Neural cell (in vitro differentiated cells): ENCODE data around the gene LSM8. TPM values are rescaled to one million over a fixed set of nuclear protein-coding genes. Genes with fewer than 3 reads are reported as not detected.

Source experiments
- H2AFZ ChIP-seq: fragments of 200-600, 300-800 bp; sonication (generic), shearing (Covaris generic); 2 replicates; pipeline ENCODE4 v1.6.0; 2014; ENCODE audit warnings: low read depth, mild to moderate bottlenecking, antibody characterized with exemption, low read length, moderate library complexity
- H3F3A ChIP-seq: fragments of 200-600 bp; shearing (Covaris generic); 2 replicates; pipeline ENCODE4 v1.6.1; 2016; ENCODE audit warnings: mild to moderate bottlenecking, moderate library complexity, mixed read lengths, antibody characterized with exemption, low read length; ENCODE audit not compliant: insufficient read depth, poor library complexity, severe bottlenecking
- H3K27ac ChIP-seq: fragments of 200-600, 300-800 bp; sonication (generic), shearing (Covaris generic); 2 replicates; pipeline ENCODE4 v1.5.1; 2014; ENCODE audit warnings: mild to moderate bottlenecking, low read length, moderate library complexity
- H3K27me3 ChIP-seq: fragments of 300-800, 200-600 bp; sonication (generic), shearing (Covaris generic); 2 replicates; pipeline ENCODE4 v1.6.0; 2014; ENCODE audit warnings: mild to moderate bottlenecking, low read depth, low read length, moderate library complexity; ENCODE audit not compliant: insufficient read depth
- H3K36me3 ChIP-seq: fragments of 300-800, 200-600 bp; sonication (generic), shearing (Covaris generic); 2 replicates; pipeline ENCODE4 v1.5.1; 2014; ENCODE audit warnings: mild to moderate bottlenecking, antibody characterized with exemption, low read length, moderate library complexity; ENCODE audit not compliant: insufficient read depth
- H3K4me2 ChIP-seq: fragments of 300-800, 200-600 bp; sonication (generic), shearing (Covaris generic); 2 replicates; pipeline ENCODE4 v1.6.0; 2014; ENCODE audit warnings: mild to moderate bottlenecking, low read length
- H3K4me3 ChIP-seq: fragments of 300-800, 200-600 bp; sonication (generic), shearing (Covaris generic); 2 replicates; pipeline ENCODE4 v1.5.1; 2014; ENCODE audit warnings: mild to moderate bottlenecking, low read length, moderate library complexity
- H3K79me2 ChIP-seq: fragments of 200-600 bp; shearing (Covaris generic); replicated peaks from 2 replicates; pipeline ENCODE4 v1.6.0; 2014; ENCODE audit warnings: mild to moderate bottlenecking, low read length, moderate library complexity; ENCODE audit not compliant: insufficient read depth
- H3K9ac ChIP-seq: fragments of 300-800, 200-600 bp; sonication (generic), shearing (Covaris generic); 2 replicates; pipeline ENCODE4 v1.6.1; 2016; ENCODE audit warnings: mild to moderate bottlenecking, low read length, mixed read lengths
- H3K9me2 ChIP-seq: fragments of 200-600 bp; shearing (Covaris generic); 2 replicates; pipeline ENCODE4 v1.6.1; 2016; ENCODE audit warnings: mild to moderate bottlenecking, low read length, mixed read lengths; ENCODE audit not compliant: insufficient read depth
- H3K9me3 ChIP-seq: fragments of 200-600, 300-800 bp; sonication (generic), shearing (Covaris generic); 2 replicates; pipeline ENCODE4 v1.6.1; 2016; ENCODE audit warnings: mild to moderate bottlenecking, mixed run types, low read length, moderate library complexity, mixed read lengths
- H4K20me1 ChIP-seq: fragments of 200-600 bp; shearing (Covaris generic); 2 replicates; pipeline ENCODE4 v1.6.1; 2016; ENCODE audit warnings: mild to moderate bottlenecking, mixed run types; ENCODE audit not compliant: insufficient read depth
- EP300 ChIP-seq: fragments of 450-650 bp; conservative IDR thresholded peaks from 2 replicates; pipeline ENCODE4 v1.6.1; 2014; ENCODE audit warnings: antibody characterized with exemption, mild to moderate bottlenecking, moderate library complexity; ENCODE audit not compliant: poor library complexity, severe bottlenecking
- EZH2 ChIP-seq: fragments of 200-600, 300-800 bp; shearing (Covaris generic), sonication (generic); IDR thresholded peaks from 2 replicates; pipeline ENCODE4 v1.6.1; 2014; ENCODE audit warnings: antibody characterized with exemption, low read length, borderline replicate concordance, mild to moderate bottlenecking; ENCODE audit not compliant: insufficient read depth, poor library complexity, severe bottlenecking
- MXI1 ChIP-seq: fragments of 450-650 bp; conservative IDR thresholded peaks from 2 replicates; pipeline ENCODE4 v1.6.1; 2014; ENCODE audit warnings: antibody characterized with exemption, mild to moderate bottlenecking; ENCODE audit not compliant: poor library complexity, severe bottlenecking
- POLR2AphosphoS5 ChIP-seq: IDR thresholded peaks from 2 replicates; pipeline ENCODE4 v1.6.1; 2012
- RAD21 ChIP-seq: fragments of 450-650 bp; conservative IDR thresholded peaks from 2 replicates; pipeline ENCODE4 v1.6.1; 2014; ENCODE audit warnings: antibody characterized with exemption, mild to moderate bottlenecking, moderate library complexity
- SMC3 ChIP-seq: fragments of 450-650 bp; conservative IDR thresholded peaks from 2 replicates; pipeline ENCODE4 v1.6.1; 2014; ENCODE audit warnings: antibody characterized with exemption, mild to moderate bottlenecking, moderate library complexity; ENCODE audit not compliant: poor library complexity
- TAF1 ChIP-seq: IDR thresholded peaks from 2 replicates; pipeline ENCODE4 v1.6.1; 2012; ENCODE audit warnings: low read depth
- polyA plus RNA-seq: library from polyadenylated mRNA; depleted of rRNA; stranded (reverse); fragments of >200 nt; gene quantifications from 2 replicates; pipeline ENCODE4 v1.2.3, GENCODE V29; 2014
- TF ChIP-seq, protein P1 (sequence below): IDR thresholded peaks from 2 replicates; pipeline ENCODE4 v1.6.1; 2012; ENCODE audit warnings: borderline replicate concordance
- TF ChIP-seq, protein P2 (sequence below): fragments of 450-650 bp; IDR thresholded peaks from 2 replicates; pipeline ENCODE4 v1.5.1; 2014; ENCODE audit warnings: antibody characterized with exemption, mild to moderate bottlenecking, moderate library complexity; ENCODE audit not compliant: poor library complexity, severe bottlenecking

Gene LSM8
- polyA plus RNA-seq, 1 donor from 2014 or later, result 157 TPM

DNA sequence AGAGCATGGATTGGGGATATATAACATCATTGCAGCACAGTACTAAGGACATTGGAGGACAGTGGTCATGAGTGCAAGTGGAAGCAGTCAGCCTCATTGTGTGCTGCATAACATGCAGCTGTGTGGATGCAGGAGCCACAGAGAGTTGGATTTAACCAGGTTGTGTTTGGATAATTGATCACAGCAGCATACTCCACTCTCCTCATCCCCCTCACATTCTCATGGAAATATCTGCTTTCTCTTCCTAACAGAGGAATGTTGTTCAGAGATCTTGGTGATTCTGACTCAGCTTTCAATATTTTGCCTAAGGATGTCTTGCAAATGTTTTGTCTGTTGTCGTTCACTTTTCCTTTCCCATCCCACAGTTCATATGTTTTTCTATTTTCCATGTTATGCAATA, 31.8 kb upstream of the LSM8 start:
- Histone ChIP-seq H3K27ac (no peak overlapping the region), H4K20me1 (no peaks in the 10 kb centered on the region), H3K4me2 (no peak overlapping the region), H3F3A (no peaks in the 10 kb centered on the region), H3K36me3 (no peaks in the 10 kb centered on the region), H3K9me3 (no peaks in the 10 kb centered on the region), H3K27me3 (no peaks in the 10 kb centered on the region), H3K79me2 (no peaks in the 10 kb centered on the region), H3K9ac (no peak overlapping the region), H3K9me2 (no peaks in the 10 kb centered on the region), H3K4me3 (no peak overlapping the region), H2AFZ (no peak overlapping the region)
- TF ChIP-seq, protein P1, sequence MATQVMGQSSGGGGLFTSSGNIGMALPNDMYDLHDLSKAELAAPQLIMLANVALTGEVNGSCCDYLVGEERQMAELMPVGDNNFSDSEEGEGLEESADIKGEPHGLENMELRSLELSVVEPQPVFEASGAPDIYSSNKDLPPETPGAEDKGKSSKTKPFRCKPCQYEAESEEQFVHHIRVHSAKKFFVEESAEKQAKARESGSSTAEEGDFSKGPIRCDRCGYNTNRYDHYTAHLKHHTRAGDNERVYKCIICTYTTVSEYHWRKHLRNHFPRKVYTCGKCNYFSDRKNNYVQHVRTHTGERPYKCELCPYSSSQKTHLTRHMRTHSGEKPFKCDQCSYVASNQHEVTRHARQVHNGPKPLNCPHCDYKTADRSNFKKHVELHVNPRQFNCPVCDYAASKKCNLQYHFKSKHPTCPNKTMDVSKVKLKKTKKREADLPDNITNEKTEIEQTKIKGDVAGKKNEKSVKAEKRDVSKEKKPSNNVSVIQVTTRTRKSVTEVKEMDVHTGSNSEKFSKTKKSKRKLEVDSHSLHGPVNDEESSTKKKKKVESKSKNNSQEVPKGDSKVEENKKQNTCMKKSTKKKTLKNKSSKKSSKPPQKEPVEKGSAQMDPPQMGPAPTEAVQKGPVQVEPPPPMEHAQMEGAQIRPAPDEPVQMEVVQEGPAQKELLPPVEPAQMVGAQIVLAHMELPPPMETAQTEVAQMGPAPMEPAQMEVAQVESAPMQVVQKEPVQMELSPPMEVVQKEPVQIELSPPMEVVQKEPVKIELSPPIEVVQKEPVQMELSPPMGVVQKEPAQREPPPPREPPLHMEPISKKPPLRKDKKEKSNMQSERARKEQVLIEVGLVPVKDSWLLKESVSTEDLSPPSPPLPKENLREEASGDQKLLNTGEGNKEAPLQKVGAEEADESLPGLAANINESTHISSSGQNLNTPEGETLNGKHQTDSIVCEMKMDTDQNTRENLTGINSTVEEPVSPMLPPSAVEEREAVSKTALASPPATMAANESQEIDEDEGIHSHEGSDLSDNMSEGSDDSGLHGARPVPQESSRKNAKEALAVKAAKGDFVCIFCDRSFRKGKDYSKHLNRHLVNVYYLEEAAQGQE, result no peak
- TF ChIP-seq EP300 (no peak), SMC3 (no peak), POLR2AphosphoS5 (no peak)

DNA sequence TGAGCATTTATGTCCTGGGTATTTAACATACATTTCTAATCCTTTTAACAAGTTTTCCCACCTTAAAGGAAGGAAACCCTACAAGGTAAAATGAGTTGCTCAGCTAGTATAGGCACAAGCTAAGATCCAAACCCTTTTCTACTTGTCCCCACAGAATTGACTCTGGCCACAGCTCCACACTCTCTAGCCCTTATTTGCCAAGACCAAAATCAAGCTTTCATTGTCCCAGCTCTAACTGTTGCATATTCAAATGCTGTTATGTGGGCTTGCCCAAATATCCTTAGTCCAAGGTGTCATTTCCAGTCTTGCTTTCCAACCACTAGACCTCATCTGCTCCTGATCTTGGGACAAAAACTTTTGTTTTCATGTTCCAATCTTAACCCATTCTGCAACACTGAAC, 31.3 kb upstream of the LSM8 start:
- TF ChIP-seq, protein P1, result no peak
- TF ChIP-seq TAF1, result no peak
- Histone ChIP-seq H2AFZ (no peak overlapping the region), H3K36me3 (no peaks in the 10 kb centered on the region), H3K27ac (no peak overlapping the region), H3K79me2 (no peaks in the 10 kb centered on the region), H3K27me3 (no peaks in the 10 kb centered on the region), H3K4me3 (no peak overlapping the region), H3K9ac (no peak overlapping the region), H3F3A (no peaks in the 10 kb centered on the region), H4K20me1 (no peaks in the 10 kb centered on the region), H3K9me2 (no peaks in the 10 kb centered on the region), H3K4me2 (no peak overlapping the region), H3K9me3 (no peaks in the 10 kb centered on the region)

DNA sequence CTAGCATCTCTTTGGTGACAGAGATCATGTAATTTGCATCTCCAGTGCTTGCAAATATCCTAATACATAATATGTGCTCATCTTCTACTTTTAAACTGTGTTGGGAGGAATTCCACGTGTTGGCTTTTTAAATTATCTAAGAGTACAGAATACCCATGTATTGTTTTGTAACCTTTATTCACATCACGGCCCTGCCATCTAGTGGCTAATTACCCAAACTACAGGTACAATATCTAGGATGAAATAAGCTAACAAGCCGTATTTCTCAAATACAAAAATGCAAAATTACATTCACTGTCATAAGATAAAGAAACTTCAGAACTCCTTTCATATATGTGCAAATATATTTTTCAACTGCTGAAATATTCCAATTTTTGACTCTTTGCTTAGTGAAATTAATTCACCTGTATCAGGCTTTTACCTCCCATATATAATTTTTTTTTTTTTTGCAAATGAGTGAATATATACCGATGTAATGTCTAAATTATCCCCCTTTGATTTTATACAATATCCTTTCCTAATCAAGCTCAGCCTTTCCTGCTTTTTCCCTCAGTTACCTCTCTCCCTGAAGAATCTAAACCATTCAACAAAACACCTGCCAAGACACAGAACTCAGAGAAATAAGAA, 30.3 kb upstream of the LSM8 start:
- no peaks in the 10 kb centered on the region for H3K9me2 ChIP-seq
- no peaks in the 10 kb centered on the region for H3K27me3 ChIP-seq
- H3K27ac ChIP-seq, result no peak overlapping the region
- TF ChIP-seq TAF1 (no peak), POLR2AphosphoS5 (no peak), MXI1 (no peak), EP300 (no peak), EZH2 (no peak), SMC3 (peak; percentile 69), RAD21 (peak; percentile 71)
- TF ChIP-seq, protein P2, sequence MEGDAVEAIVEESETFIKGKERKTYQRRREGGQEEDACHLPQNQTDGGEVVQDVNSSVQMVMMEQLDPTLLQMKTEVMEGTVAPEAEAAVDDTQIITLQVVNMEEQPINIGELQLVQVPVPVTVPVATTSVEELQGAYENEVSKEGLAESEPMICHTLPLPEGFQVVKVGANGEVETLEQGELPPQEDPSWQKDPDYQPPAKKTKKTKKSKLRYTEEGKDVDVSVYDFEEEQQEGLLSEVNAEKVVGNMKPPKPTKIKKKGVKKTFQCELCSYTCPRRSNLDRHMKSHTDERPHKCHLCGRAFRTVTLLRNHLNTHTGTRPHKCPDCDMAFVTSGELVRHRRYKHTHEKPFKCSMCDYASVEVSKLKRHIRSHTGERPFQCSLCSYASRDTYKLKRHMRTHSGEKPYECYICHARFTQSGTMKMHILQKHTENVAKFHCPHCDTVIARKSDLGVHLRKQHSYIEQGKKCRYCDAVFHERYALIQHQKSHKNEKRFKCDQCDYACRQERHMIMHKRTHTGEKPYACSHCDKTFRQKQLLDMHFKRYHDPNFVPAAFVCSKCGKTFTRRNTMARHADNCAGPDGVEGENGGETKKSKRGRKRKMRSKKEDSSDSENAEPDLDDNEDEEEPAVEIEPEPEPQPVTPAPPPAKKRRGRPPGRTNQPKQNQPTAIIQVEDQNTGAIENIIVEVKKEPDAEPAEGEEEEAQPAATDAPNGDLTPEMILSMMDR, result peak; percentile 70
- TF ChIP-seq, protein P1, result no peak
- H4K20me1 ChIP-seq, result no peaks in the 10 kb centered on the region
- H3K9me3 ChIP-seq, result no peaks in the 10 kb centered on the region
- no peak overlapping the region for H3K9ac ChIP-seq
- H3K4me2 ChIP-seq, result no peak overlapping the region
- H3F3A ChIP-seq, result no peaks in the 10 kb centered on the region
- no peaks in the 10 kb centered on the region for H3K79me2 ChIP-seq
- no peak overlapping the region for H3K4me3 ChIP-seq
- H3K36me3 ChIP-seq, result no peaks in the 10 kb centered on the region
- no peak overlapping the region for H2AFZ ChIP-seq
